Thoracic aorta endothelial cell (primary cell): Measurements from ENCODE around the gene HTR3D. TPM values are rescaled to one million over a fixed set of nuclear protein-coding genes. Genes with fewer than 3 reads are reported as not detected.

ENCODE experiments used
- small RNA-seq: library from RNA; depleted of rRNA; stranded (forward); fragments of <200 nt; gene quantifications from one replicate; pipeline ENCODE3, GENCODE V24; 2012
- total RNA-seq: library from RNA; depleted of rRNA; stranded (reverse); fragments of >200 nt; gene quantifications from 2 replicates; pipeline ENCODE4 v1.2.3, GENCODE V29; 2012

HTR3D gene
- total RNA-seq: not detected in 2 replicates

GRCh38 chr3:184031187-184031792, at the start of gene HTR3D:
Gene HTR3D, plus strand, starts transcription at chr3:184031742. Its CDS starts 0 bp downstream, at chr3:184031742.

GRCh38 chr3:184017672-184018423, 13.7 kb upstream of the HTR3D start, which contains the start of gene ABCC5:
Gene ABCC5, minus strand, starts transcription at chr3:184017884. Its CDS starts 3,492 bp downstream, at chr3:184014392.

GRCh38 chr3:184052767-184053166, 21.2 kb downstream of the HTR3D start, which contains the start of gene HTR3C:
Gene HTR3C, plus strand, starts transcription at chr3:184053047. Its CDS starts 34 bp downstream, at chr3:184053081.

Small RNA genes within 50 kb of the gene (small RNA-seq; reads per million reads assigned to genes)
- not detected for gene RF00019

Other genes with a start within 250 kb of the HTR3D start
- 1.9 and 2.4 TPM in 2 replicates for gene MAP6D1, start 206.2 kb upstream of the HTR3D start, total RNA-seq
- 39.4 and 42.2 TPM in 2 replicates for gene PARL, start 146.9 kb upstream of the HTR3D start, total RNA-seq
- gene ABCC5, start 13.9 kb upstream of the HTR3D start, total RNA-seq: 20.2 and 24.5 TPM in 2 replicates
- not detected in 2 replicates for gene HTR3C, start 21.3 kb downstream of the HTR3D start, total RNA-seq
- not detected in 2 replicates for gene HTR3E, start 65.3 kb downstream of the HTR3D start, total RNA-seq
- 36.4 and 42.8 TPM in 2 replicates for gene EIF2B5, start 103.6 kb downstream of the HTR3D start, total RNA-seq
- gene DVL3, start 123.6 kb downstream of the HTR3D start, total RNA-seq: 24.3 and 27.1 TPM in 2 replicates
- gene AP2M1, start 143.1 kb downstream of the HTR3D start, total RNA-seq: 345 and 354 TPM in 2 replicates
- gene ABCF3, start 154.5 kb downstream of the HTR3D start, total RNA-seq: 33.7 and 42.4 TPM in 2 replicates
- gene VWA5B2, start 197.8 kb downstream of the HTR3D start, total RNA-seq: under 0.01 TPM in 1 of 2 replicates, not detected in the other
- 27.8 and 33.3 TPM in 2 replicates for gene ALG3, start 217.2 kb downstream of the HTR3D start, total RNA-seq
- gene EEF1AKMT4, start 217.9 kb downstream of the HTR3D start, total RNA-seq: 3.2 and 3.3 TPM in 2 replicates
- not detected in 2 replicates for gene CAMK2N2, start 229.8 kb downstream of the HTR3D start, total RNA-seq
- gene ECE2, start 244.3 kb downstream of the HTR3D start, total RNA-seq: not detected in 2 replicates